Subcutaneous adipose tissue (tissue), 4 donors: ENCODE data around the gene RNF212B. TPM values are rescaled to one million over a fixed set of nuclear protein-coding genes. Genes with fewer than 3 reads are reported as not detected.

ENCODE experiments used
- CTCF ChIP-seq: fragments of 450-650 bp; IDR thresholded peaks from one replicate; pipeline ENCODE4 v1.5.1; 2016; ENCODE audit warnings: low read depth, mild to moderate bottlenecking, control low read depth, antibody characterized with exemption, moderate library complexity
- total RNA-seq, 4 donors: library from RNA; depleted of rRNA; stranded (reverse); fragments of >200 nt; gene quantifications; one replicate each; pipeline ENCODE4 v1.1.0, GENCODE V29; 2016

RNF212B gene
- total RNA-seq, 4 donors from 2014 or later: not detected

- TF ChIP-seq CTCF: no peak
Observed at GRCh38 chr14:23284654-23285529, 47.2 kb downstream of the RNF212B start.

GRCh38 chr14:23285530-23286019, 47.8 kb downstream of the RNF212B start:
- TF ChIP-seq CTCF: no peak

- no peak for TF ChIP-seq CTCF
Observed at GRCh38 chr14:23286020-23286901, 48.5 kb downstream of the RNF212B start, which contains the start of gene HOMEZ. TSS of gene HOMEZ (minus strand) at chr14:23286132. CDS start at chr14:23285952, 180 bp downstream.

- no peak for TF ChIP-seq CTCF
Observed at GRCh38 chr14:23286902-23287479, 49.3 kb downstream of the RNF212B start.

GRCh38 chr14:23294734-23295561, 57.2 kb downstream of the RNF212B start:
- no peak for TF ChIP-seq CTCF

GRCh38 chr14:23296012-23296777, 58.5 kb downstream of the RNF212B start:
- TF ChIP-seq CTCF: no peak
